GM19043 (cell line): ENCODE data around the gene OSBP2.

Source experiments
- ATAC-seq: cut with Tn5 transposase; IDR thresholded peaks from one replicate; pipeline ENCODE4 v1.9.1; 2021; ENCODE audit warnings: low read depth; ENCODE audit not compliant: unreplicated experiment

OSBP2 gene

GRCh38 chr22:30830907-30831306 lies 136.2 kb downstream of the OSBP2 start:
- ATAC-seq = no peak

DNA sequence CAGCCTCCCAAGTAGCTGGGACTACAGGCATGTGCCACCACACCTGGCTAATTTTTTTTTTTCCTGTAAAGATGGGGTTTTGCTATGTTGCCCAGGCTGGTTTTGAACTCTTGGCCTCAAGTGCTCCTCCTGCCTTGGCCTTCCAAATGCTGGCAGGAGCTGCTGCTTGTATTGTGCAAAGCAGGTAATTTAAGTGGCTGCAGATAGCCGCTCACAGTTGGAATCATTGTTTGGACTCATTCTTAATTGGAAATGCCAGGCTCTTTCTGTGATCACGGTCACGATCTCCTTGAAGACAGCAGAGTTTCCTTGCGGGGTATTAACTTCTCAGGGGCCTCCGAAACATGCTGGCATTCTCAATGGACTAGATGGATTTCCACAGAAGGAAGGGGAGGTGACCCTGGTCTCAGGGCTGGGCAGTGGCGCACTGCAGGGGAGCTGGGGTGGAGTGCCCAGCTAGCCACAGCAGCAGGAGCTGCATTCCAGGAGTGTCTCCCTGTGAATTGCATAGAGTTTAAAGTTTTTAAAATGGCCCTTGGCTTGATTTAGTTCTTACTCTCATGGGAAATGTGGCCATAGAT lies 137.8 kb downstream of the OSBP2 start:
- no peak for ATAC-seq

GRCh38 chr22:30833322-30833721 lies 138.6 kb downstream of the OSBP2 start:
- ATAC-seq = no peak

- ATAC-seq = no peak
Measured at GRCh38 chr22:30837531-30837930, 142.9 kb downstream of the OSBP2 start.

- no peak for ATAC-seq
Measured at GRCh38 chr22:30838111-30838510, 143.4 kb downstream of the OSBP2 start.

DNA sequence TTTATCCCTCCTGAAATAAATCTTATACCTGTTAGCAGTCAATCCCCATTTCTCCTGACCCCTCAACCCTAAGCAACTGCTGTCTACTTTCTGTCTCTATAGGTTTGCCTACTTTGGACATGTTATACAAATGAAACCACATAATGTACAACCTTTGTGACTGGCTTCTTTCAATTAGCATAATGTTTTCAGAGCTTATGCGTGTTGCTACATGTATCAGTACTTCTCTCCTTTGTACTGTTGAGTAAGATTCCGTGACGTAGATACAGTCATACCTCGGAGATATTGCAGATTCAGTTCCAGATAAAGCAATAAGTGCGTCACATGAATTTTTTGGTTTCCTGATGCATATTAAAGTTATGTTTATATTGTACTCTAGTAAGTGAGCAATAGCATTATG lies 146.6 kb downstream of the OSBP2 start:
- no peak for ATAC-seq

DNA sequence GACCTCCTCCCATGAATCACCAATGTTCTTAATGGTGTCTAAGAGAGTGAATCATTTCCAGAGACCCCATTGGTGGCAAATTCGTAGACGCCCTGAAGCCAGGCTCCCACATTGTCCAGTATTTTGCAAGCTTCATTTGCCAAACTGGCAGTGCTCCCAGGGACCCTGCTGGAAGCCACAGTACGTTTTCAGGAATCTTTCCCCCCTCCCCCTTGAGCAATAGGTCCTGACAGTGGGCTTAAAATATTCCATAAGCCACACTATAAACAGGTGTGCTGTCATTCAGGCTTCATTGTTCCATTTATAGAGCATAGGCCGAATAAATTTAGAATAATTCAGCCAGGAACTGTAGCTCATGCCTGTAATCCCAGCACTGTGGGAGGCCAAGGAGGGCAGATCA lies 148.6 kb downstream of the OSBP2 start:
- no peak for ATAC-seq

- no peak for ATAC-seq
Measured at GRCh38 chr22:30847583-30847982, 152.9 kb downstream of the OSBP2 start.

DNA sequence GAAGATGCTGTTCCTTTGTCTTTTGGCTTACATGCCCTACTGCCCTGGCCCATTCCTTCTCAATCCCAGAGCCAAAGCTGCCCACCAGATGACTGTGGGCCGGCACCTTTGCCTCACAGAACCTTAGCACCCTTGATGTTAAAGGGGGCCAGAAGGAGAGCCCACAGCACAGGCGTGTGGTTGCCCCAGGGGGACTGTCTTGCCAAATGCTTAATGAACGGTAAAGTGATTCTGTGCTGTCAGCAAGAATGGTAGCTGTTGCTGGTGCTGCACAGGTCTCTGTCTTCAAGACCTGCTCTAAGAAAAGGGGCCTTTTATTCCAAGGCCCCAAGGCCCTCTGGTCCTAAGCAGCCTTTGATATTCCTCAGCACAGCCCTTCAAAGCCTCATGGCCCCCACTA lies 160.6 kb downstream of the OSBP2 start:
- no peak for ATAC-seq

GRCh38 chr22:30855677-30856518 lies 161.2 kb downstream of the OSBP2 start:
- ATAC-seq = no peak

DNA sequence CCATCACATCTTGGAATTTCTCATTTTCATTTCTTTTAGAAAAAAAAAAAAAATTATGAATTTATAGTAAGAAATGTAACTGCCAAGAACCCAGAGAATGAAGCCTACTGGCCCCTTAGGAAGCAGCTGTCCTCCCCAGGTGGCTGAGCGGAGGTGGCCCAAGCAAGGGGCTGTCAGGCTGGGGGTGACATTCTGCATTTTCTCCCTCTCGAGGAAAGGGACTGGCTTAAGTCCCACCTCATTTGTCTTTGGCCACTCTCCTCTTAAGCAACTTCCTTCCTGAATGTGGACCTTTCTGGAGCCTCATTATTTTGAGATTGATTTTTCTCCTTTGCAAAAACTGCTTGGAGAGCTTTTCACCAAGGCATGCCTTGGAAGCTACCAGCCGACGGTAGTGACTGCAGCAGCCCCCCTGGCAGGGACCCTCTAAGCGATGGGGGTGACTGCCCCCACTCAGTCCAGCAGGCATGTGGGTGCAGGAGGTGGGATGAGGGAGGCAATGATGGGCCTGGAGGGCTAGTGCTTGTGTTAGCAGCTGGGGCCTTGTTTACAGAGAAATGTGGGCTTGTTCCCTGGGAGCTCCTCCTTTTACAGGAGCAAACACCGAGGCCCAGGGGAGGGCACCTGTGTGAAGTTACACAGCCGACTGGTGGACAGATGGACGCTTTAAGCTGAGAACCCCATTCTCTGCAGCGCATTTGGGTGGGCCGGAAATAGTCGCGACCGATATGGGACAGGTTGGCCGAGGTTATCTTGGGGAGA lies 162.2 kb downstream of the OSBP2 start:
- ATAC-seq = no peak

DNA sequence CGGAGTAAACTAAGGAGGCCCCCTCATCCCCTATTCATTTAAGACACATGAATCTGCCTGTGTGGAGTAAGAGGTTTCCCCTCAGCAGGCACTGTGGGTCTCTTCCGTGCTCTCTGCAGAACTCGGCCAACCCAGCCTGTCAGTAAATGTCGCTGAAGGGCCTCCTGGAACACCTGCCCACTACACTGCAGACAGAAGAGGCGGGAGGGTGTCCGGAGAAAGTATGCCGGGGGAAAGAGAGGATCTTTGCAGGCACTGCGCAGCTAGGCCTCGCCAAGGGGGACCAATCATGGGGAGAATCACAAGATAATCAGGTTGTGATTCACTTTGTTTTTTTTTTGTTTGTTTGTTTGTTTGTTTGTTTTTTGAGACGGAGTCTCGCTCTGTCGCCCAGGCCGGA lies 163.1 kb downstream of the OSBP2 start:
- no peak for ATAC-seq

GRCh38 chr22:30858976-30859713 lies 164.5 kb downstream of the OSBP2 start:
- ATAC-seq = no peak

- ATAC-seq = no peak
Measured at GRCh38 chr22:30859714-30860095, 165.0 kb downstream of the OSBP2 start.

GRCh38 chr22:30860176-30861105 lies 165.8 kb downstream of the OSBP2 start:
- ATAC-seq = no peak

DNA sequence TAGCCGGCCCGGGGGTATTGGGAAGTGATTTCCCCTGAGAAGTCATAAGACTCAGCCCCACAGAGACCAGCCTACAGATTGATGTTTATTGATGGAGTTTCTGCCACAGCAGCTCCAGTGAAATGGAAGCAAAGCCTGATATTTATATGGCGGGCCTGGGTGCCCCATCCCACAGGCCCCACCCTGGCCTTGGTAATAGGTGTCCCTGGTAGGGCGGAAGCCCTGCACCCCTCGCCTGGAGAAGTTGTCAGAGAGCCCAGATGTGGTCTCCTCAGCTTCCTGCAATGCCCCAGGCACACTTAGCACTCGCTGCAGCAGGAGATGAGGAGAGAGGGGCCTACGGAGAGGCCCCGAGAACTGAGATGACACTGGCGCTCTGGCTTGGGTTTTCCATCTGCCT lies 166.5 kb downstream of the OSBP2 start:
- no peak for ATAC-seq

DNA sequence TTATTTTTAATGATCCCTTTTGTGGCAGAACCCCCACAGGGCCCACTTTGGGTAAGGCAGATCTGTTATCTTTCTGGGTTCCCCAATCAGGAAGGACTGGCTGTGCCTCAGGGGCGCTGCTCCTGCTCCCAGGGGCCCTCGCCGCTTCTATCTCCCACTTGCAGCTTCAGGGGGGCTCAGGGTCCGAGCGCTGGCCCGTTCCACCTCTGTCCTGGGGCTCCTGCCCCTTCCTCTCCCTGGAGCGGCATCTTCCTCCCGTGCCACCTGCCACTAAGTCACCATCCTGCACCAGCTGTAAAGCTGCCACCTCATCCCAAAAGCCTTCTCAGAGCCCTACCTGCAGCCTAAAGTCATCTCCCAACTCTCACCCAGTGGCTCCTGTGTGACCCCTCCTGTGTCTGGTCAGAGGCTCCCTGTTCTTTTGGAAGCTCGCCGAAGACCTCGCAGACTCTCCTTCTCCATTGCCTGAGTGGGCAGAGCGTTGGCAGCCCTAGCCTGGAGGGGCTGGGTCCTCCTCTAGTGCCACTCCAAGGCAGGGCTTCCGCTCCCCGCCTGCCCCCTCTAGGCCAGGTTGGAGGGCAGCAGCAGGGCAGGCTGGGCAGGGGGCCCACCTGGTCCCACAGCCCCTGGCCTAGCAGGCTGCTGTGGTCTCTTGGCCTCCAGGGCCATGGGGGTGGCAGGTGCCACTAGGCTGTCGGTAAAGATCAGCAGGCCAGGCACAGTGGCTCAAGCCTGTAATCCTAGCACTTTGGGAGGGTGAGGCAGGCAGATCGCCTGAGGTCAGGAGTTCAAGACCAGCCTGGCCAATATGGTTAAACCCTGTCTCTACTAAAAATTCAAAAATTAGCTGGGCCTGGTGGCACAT lies 167.2 kb downstream of the OSBP2 start:
- no peak for ATAC-seq

DNA sequence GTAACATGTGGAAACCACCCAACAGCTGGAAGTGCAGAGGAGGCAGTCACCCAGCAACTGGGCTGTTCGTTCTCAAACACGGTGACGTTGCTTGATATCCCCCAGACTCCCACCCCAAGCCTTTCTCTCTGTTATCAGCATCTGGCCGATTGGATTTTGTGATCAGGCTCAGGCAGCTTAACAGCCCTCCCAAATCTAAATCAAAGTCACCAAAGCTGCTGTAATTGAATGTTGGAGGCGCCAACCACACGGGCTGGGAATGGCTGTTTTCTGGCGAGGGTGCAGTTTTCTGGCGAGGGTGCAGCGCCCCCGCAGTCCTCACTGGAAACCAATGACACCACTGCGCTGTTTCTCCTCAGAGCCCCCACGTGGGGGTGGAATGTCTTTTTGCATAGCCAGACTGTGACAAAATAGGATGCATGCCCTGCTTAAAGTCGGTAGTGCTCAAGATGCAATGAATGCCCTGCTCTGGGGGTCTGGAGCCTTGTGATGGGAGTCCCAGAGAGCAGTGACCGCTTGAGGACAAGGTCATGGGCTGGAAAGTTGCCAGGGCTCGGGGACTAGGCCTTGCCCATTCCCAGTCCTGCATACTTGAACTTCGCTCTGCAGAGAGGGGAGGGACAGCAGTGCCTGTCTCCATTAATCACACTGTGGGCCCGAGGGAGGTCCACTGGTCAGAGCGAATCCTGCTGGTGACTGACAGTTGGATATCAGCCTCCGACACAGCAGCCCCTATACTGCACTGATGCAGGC lies 168.6 kb downstream of the OSBP2 start:
- no peak for ATAC-seq
